Neural progenitor cell (in vitro differentiated cells): ENCODE data around the gene IRF8. TPM values are rescaled to one million over a fixed set of nuclear protein-coding genes. Genes with fewer than 3 reads are reported as not detected.
"Not testable (repeated sequence)": the region's sequence is repeated elsewhere in the genome, so short reads cannot be mapped to it uniquely, and the experiment has no call there.

Experiments used
- DNase-seq: peaks from one replicate; pipeline ENCODE4 v3.0.0-alpha.2; 2016; ENCODE audit warnings: low spot score
- H2AFZ ChIP-seq: fragments of 200-600 bp; sonication (generic); replicated peaks from 2 replicates; pipeline ENCODE4 v1.6.1; 2016; ENCODE audit warnings: antibody characterized with exemption
- H3F3A ChIP-seq: fragments of 200-600 bp; sonication (generic); 2 replicates; pipeline ENCODE4 v1.6.1; 2016; ENCODE audit warnings: antibody characterized with exemption, low read depth
- H3K27ac ChIP-seq: fragments of 200-600 bp; sonication (generic); 2 replicates; pipeline ENCODE4 v1.5.1; 2016; ENCODE audit warnings: mild to moderate bottlenecking
- H3K27me3 ChIP-seq: fragments of 200-600 bp; sonication (generic); 2 replicates; pipeline ENCODE4 v1.6.1; 2016; ENCODE audit warnings: mild to moderate bottlenecking, moderate library complexity
- H3K36me3 ChIP-seq: fragments of 200-600 bp; sonication (generic); 2 replicates; pipeline ENCODE4 v1.5.1; 2016
- H3K4me1 ChIP-seq: fragments of 200-600 bp; sonication (generic); 2 replicates; pipeline ENCODE4 v1.6.1; 2016; ENCODE audit warnings: mixed run types
- H3K4me2 ChIP-seq: fragments of 200-600 bp; sonication (generic); 2 replicates; pipeline ENCODE4 v1.6.1; 2016
- H3K4me3 ChIP-seq: fragments of 200-600 bp; sonication (generic); 2 replicates; pipeline ENCODE4 v1.5.1; 2016
- H3K79me2 ChIP-seq: fragments of 200-600 bp; sonication (generic); 2 replicates; pipeline ENCODE4 v1.6.1; 2016; ENCODE audit warnings: low read depth
- H3K9ac ChIP-seq: fragments of 200-600 bp; sonication (generic); 2 replicates; pipeline ENCODE4 v1.6.1; 2016
- H3K9me3 ChIP-seq: fragments of 200-600 bp; sonication (generic); 2 replicates; pipeline ENCODE4 v1.5.1; 2016; ENCODE audit warnings: low read depth
- H4K20me1 ChIP-seq: fragments of 200-600 bp; sonication (generic); 2 replicates; pipeline ENCODE4 v1.6.1; 2016; ENCODE audit warnings: low read depth
- H3K27ac Mint-ChIP-seq: 3 replicates; pipeline ENCODE4 v1.8.0; 2021; ENCODE audit warnings: mixed read lengths
- H3K27me3 Mint-ChIP-seq: 2 replicates; pipeline ENCODE4 v1.8.0; 2022; ENCODE audit warnings: low read depth, mild to moderate bottlenecking, inconsistent platforms, moderate library complexity, mixed read lengths; ENCODE audit not compliant: insufficient read depth
- H3K36me3 Mint-ChIP-seq: 3 replicates; pipeline ENCODE4 v1.8.0; 2021; ENCODE audit warnings: mixed read lengths
- H3K4me1 Mint-ChIP-seq: 3 replicates; pipeline ENCODE4 v1.8.0; 2021; ENCODE audit warnings: mixed read lengths
- H3K4me3 Mint-ChIP-seq: 3 replicates; pipeline ENCODE4 v1.8.0; 2021; ENCODE audit warnings: mild to moderate bottlenecking, moderate library complexity, mixed read lengths
- H3K9me3 Mint-ChIP-seq: 3 replicates; pipeline ENCODE4 v1.8.0; 2020; ENCODE audit warnings: mixed read lengths
- CTCF ChIP-seq: fragments of 200-600 bp; sonication (generic); IDR thresholded peaks from 2 replicates; pipeline ENCODE4 v1.5.1; 2017; ENCODE audit warnings: antibody characterized with exemption, mild to moderate bottlenecking
- EZH2 ChIP-seq: fragments of 200-600 bp; sonication (generic); IDR thresholded peaks from 2 replicates; pipeline ENCODE4 v1.6.1; 2017; ENCODE audit warnings: antibody characterized with exemption, mild to moderate bottlenecking, moderate library complexity
- EZH2phosphoT487 ChIP-seq: fragments of 200-600 bp; sonication (generic); IDR thresholded peaks from 2 replicates; pipeline ENCODE4 v1.6.1; 2017; ENCODE audit warnings: antibody characterized with exemption
- total RNA-seq: library from RNA; depleted of rRNA; stranded (reverse); fragments of >200 nt; gene quantifications from 2 replicates; pipeline ENCODE4 v1.2.3, GENCODE V29; 2015; ENCODE audit warnings: low replicate concordance

Gene IRF8
- total RNA-seq, 1 donor from 2014 or later, result 1.2 TPM

- Histone ChIP-seq H3K9ac (no peak overlapping the region), H3K79me2 (no peaks in the 10 kb centered on the region), H3F3A (no peaks in the 10 kb centered on the region), H3K27me3 (no peaks in the 10 kb centered on the region), H3K9me3 (no peaks in the 10 kb centered on the region), H3K4me3 (no peak overlapping the region), H3K4me1 (no peaks in the 10 kb centered on the region), H3K4me2 (no peak overlapping the region), H3K27ac (no peak overlapping the region), H4K20me1 (no peaks in the 10 kb centered on the region), H3K36me3 (no peaks in the 10 kb centered on the region), H2AFZ (no peak overlapping the region)
- TF ChIP-seq EZH2 (no peak), CTCF (no peak), EZH2phosphoT487 (no peak)
- Mint-ChIP-seq H3K27me3 (peaks cover 20% of the 10 kb centered on the region), H3K4me1 (peaks cover 3% of the 10 kb centered on the region), H3K4me3 (no peak overlapping the region), H3K36me3 (no peaks in the 10 kb centered on the region), H3K27ac (peak overlapping the region; percentile 12), H3K9me3 (peaks cover 8% of the 10 kb centered on the region)
- no peak for DNase-seq
Measured at GRCh38 chr16:85936816-85937215, 37.9 kb downstream of the IRF8 start.

- peaks cover 5% of the 10 kb centered on the region for H3K4me1 Mint-ChIP-seq
- no peak overlapping the region for H3K4me3 ChIP-seq
- no peaks in the 10 kb centered on the region for H3K36me3 ChIP-seq
- H3K9me3 ChIP-seq, result no peaks in the 10 kb centered on the region
- H3K4me3 Mint-ChIP-seq, result no peak overlapping the region
- TF ChIP-seq EZH2phosphoT487 (no peak), CTCF (no peak), EZH2 (no peak)
- H3K4me2 ChIP-seq, result no peak overlapping the region
- H3K27me3 ChIP-seq, result no peaks in the 10 kb centered on the region
- DNase-seq, result no peak
- H2AFZ ChIP-seq, result no peak overlapping the region
- no peak overlapping the region for H3K27ac Mint-ChIP-seq
- H3K9me3 Mint-ChIP-seq, result peaks cover 11% of the 10 kb centered on the region
- H3K79me2 ChIP-seq, result no peaks in the 10 kb centered on the region
- H4K20me1 ChIP-seq, result no peaks in the 10 kb centered on the region
- H3K4me1 ChIP-seq, result no peaks in the 10 kb centered on the region
- no peaks in the 10 kb centered on the region for H3F3A ChIP-seq
- no peak overlapping the region for H3K9ac ChIP-seq
- peaks cover 16% of the 10 kb centered on the region for H3K27me3 Mint-ChIP-seq
- H3K27ac ChIP-seq, result no peak overlapping the region
- no peaks in the 10 kb centered on the region for H3K36me3 Mint-ChIP-seq
Measured at GRCh38 chr16:85940214-85940613, 41.3 kb downstream of the IRF8 start.

- no peaks in the 10 kb centered on the region for H3K27me3 ChIP-seq
- H3K27ac Mint-ChIP-seq, result no peak overlapping the region
- no peaks in the 10 kb centered on the region for H3K79me2 ChIP-seq
- no peaks in the 10 kb centered on the region for H3F3A ChIP-seq
- H3K9me3 ChIP-seq, result no peaks in the 10 kb centered on the region
- H3K4me1 ChIP-seq, result no peaks in the 10 kb centered on the region
- H3K4me2 ChIP-seq, result no peak overlapping the region
- H4K20me1 ChIP-seq, result no peaks in the 10 kb centered on the region
- DNase-seq, result no peak
- no peak overlapping the region for H3K9ac ChIP-seq
- H3K27ac ChIP-seq, result no peak overlapping the region
- peaks cover 21% of the 10 kb centered on the region for H3K27me3 Mint-ChIP-seq
- H2AFZ ChIP-seq, result no peak overlapping the region
- no peak overlapping the region for H3K4me3 ChIP-seq
- no peaks in the 10 kb centered on the region for H3K36me3 ChIP-seq
- H3K4me1 Mint-ChIP-seq, result peaks cover 6% of the 10 kb centered on the region
- TF ChIP-seq EZH2phosphoT487, result no peak
- TF ChIP-seq CTCF, result no peak
- no peak for TF ChIP-seq EZH2
- H3K36me3 Mint-ChIP-seq, result no peaks in the 10 kb centered on the region
- peaks cover 9% of the 10 kb centered on the region for H3K9me3 Mint-ChIP-seq
- no peak overlapping the region for H3K4me3 Mint-ChIP-seq
Measured at GRCh38 chr16:85941863-85942644, 43.1 kb downstream of the IRF8 start.

- not testable (repeated sequence) for H2AFZ ChIP-seq, DNase-seq, H3F3A ChIP-seq, H3K4me1 Mint-ChIP-seq, H3K4me3 ChIP-seq, H3K27ac Mint-ChIP-seq, H3K27ac ChIP-seq, H3K4me3 Mint-ChIP-seq, H3K36me3 Mint-ChIP-seq, H3K9me3 ChIP-seq, H3K4me2 ChIP-seq, H3K9ac ChIP-seq, H3K4me1 ChIP-seq, H3K9me3 Mint-ChIP-seq, H4K20me1 ChIP-seq, H3K79me2 ChIP-seq, H3K36me3 ChIP-seq, H3K27me3 ChIP-seq
- H3K27me3 Mint-ChIP-seq, result peaks cover 19% of the 10 kb centered on the region
Measured at GRCh38 chr16:85942659-85943058, 43.7 kb downstream of the IRF8 start.
